Brain microvascular endothelial cell (primary cell): ENCODE measurements around the gene HCK.

Experiments used
- DNase-seq: peaks from one replicate; pipeline ENCODE4 v3.0.0-alpha.2; 2020
- H3K27ac ChIP-seq: fragments of 250-450 bp; sonication (Bioruptor Pico); 2 replicates; pipeline ENCODE4 v1.5.1; 2020; ENCODE audit warnings: mild to moderate bottlenecking, moderate library complexity
- H3K27me3 ChIP-seq: fragments of 250-450 bp; sonication (Bioruptor Pico); replicated peaks from 2 replicates; pipeline ENCODE4 v1.5.1; 2020; ENCODE audit warnings: mild to moderate bottlenecking
- H3K36me3 ChIP-seq: fragments of 250-450 bp; sonication (Bioruptor Pico); replicated peaks from 2 replicates; pipeline ENCODE4 v1.5.1; 2020; ENCODE audit warnings: mild to moderate bottlenecking
- H3K4me3 ChIP-seq: 2 replicates; pipeline ENCODE4 v1.5.1; 2011; ENCODE audit warnings: low read depth, mild to moderate bottlenecking, control low read depth, low read length, moderate library complexity
- CTCF ChIP-seq: IDR thresholded peaks from 2 replicates; pipeline ENCODE4 v1.5.1; 2011; ENCODE audit warnings: low read depth, mild to moderate bottlenecking, moderate library complexity, low read length, control low read depth, inconsistent platforms; ENCODE audit errors: missing control alignments
- in situ Hi-C: cut with HindIII; loops from 2 replicates; pipeline ENCODE4 v1.10.0; 2017; ENCODE audit warnings: low sequenced_read_pairs, low pct_ligation_motif_present

HCK gene

GRCh38 chr20:32091888-32092346, 39.9 kb downstream of the HCK start:
- in situ Hi-C loops: no loop called here
- TF ChIP-seq CTCF: peak; percentile 98
- Histone ChIP-seq H3K36me3 (no peaks in the 10 kb centered on the region), H3K27me3 (peaks cover 6% of the 10 kb centered on the region), H3K27ac (no peak overlapping the region), H3K4me3 (no peak overlapping the region)
- DNase-seq: peak; percentile 83

GRCh38 chr20:32098786-32099185, 46.7 kb downstream of the HCK start:
- no peak for TF ChIP-seq CTCF
- H3K27ac ChIP-seq: no peak overlapping the region
- in situ Hi-C loops: no loop called here
- no peak overlapping the region for H3K4me3 ChIP-seq
- peaks cover 8% of the 10 kb centered on the region for H3K27me3 ChIP-seq
- no peaks in the 10 kb centered on the region for H3K36me3 ChIP-seq
- DNase-seq: no peak

GRCh38 chr20:32108814-32109391, 56.9 kb downstream of the HCK start:
- no peak for TF ChIP-seq CTCF
- peaks cover 3% of the 10 kb centered on the region for H3K36me3 ChIP-seq
- no peak for DNase-seq
- H3K27ac ChIP-seq: peak overlapping the region; percentile 100
- H3K27me3 ChIP-seq: no peaks in the 10 kb centered on the region
- in situ Hi-C loops: no loop called here
- no peak overlapping the region for H3K4me3 ChIP-seq

- no peak for TF ChIP-seq CTCF
- DNase-seq: peak; percentile 88
- peak within 1 kb of the TSS; percentile 100 for H3K27ac ChIP-seq
- in situ Hi-C loops: no loop called here
- peaks cover 3% of the 10 kb centered on the region for H3K36me3 ChIP-seq
- H3K27me3 ChIP-seq: no peaks in the 10 kb centered on the region
- H3K4me3 ChIP-seq: peak within 1 kb of the TSS; percentile 97
These were observed 57.5 kb downstream of the HCK start, which contains the start of gene TM9SF4 for GRCh38 chr20:32109392-32110172. TM9SF4 (plus strand) TSS chr20:32109714; CDS start chr20:32109741, 27 bp downstream.

GRCh38 chr20:32110173-32110704, 58.2 kb downstream of the HCK start:
- H3K4me3 ChIP-seq: peak overlapping the region; percentile 97
- peaks cover 6% of the 10 kb centered on the region for H3K36me3 ChIP-seq

More at GRCh38 chr20:32110173-32110704, 58.2 kb downstream of the HCK start:
- TF ChIP-seq CTCF: no peak
- Histone ChIP-seq H3K27me3 (no peaks in the 10 kb centered on the region), H3K27ac (peak overlapping the region; percentile 100)
- DNase-seq: no peak
- in situ Hi-C loops: no loop called here
